Loucy (cell line): ENCODE results near the gene GKN2.

Experiments
- H2AFZ ChIP-seq: fragments of 200-600 bp; sonication (generic); 2 replicates; pipeline ENCODE4 v1.6.0; 2016; ENCODE audit warnings: antibody characterized with exemption, mild to moderate bottlenecking, low read length, moderate library complexity
- H3F3A ChIP-seq: fragments of 200-600 bp; 2 replicates; pipeline ENCODE4 v1.6.0; 2016; ENCODE audit warnings: antibody characterized with exemption, low read depth, mild to moderate bottlenecking
- H3K27me3 ChIP-seq: fragments of 200-600 bp; sonication (generic); 2 replicates; pipeline ENCODE4 v1.6.1; 2014; ENCODE audit warnings: low read length, mild to moderate bottlenecking; ENCODE audit not compliant: insufficient read depth, poor library complexity, severe bottlenecking
- H3K36me3 ChIP-seq: fragments of 200-600 bp; sonication (generic); 2 replicates; pipeline ENCODE4 v1.6.1; 2016; ENCODE audit warnings: low read length; ENCODE audit not compliant: insufficient read depth
- H3K4me1 ChIP-seq: fragments of 200-600 bp; sonication (generic); 2 replicates; pipeline ENCODE4 v1.5.1; 2014; ENCODE audit warnings: low read length, mild to moderate bottlenecking; ENCODE audit not compliant: insufficient read depth, poor library complexity, severe bottlenecking
- H3K4me2 ChIP-seq: fragments of 200-600 bp; sonication (generic); 2 replicates; pipeline ENCODE4 v1.6.0; 2014; ENCODE audit warnings: antibody characterized with exemption, low read length, low read depth, mild to moderate bottlenecking; ENCODE audit not compliant: poor library complexity, severe bottlenecking
- H3K4me3 ChIP-seq: fragments of 200-600 bp; sonication (generic); 2 replicates; pipeline ENCODE4 v1.5.1; 2014; ENCODE audit warnings: low read length, mild to moderate bottlenecking, mixed read lengths; ENCODE audit not compliant: poor library complexity, severe bottlenecking
- H3K79me2 ChIP-seq: fragments of 200-600 bp; sonication (generic); 2 replicates; pipeline ENCODE4 v1.6.1; 2014; ENCODE audit warnings: low read length; ENCODE audit not compliant: insufficient read depth
- H3K9ac ChIP-seq: fragments of 200-600 bp; sonication (generic); 2 replicates; pipeline ENCODE4 v1.6.0; 2014; ENCODE audit warnings: mild to moderate bottlenecking, low read depth, low read length, moderate library complexity; ENCODE audit not compliant: poor library complexity, severe bottlenecking
- H3K9me2 ChIP-seq: fragments of 200-600 bp; sonication (generic); replicated peaks from 2 replicates; pipeline ENCODE4 v1.6.1; 2016; ENCODE audit warnings: low read depth, low read length, mixed read lengths
- H3K9me3 ChIP-seq: fragments of 200-600 bp; sonication (generic); 2 replicates; pipeline ENCODE4 v1.6.1; 2014; ENCODE audit warnings: mild to moderate bottlenecking, antibody characterized with exemption, low read length, low read depth; ENCODE audit not compliant: insufficient read depth
- H4K20me1 ChIP-seq: fragments of 200-600 bp; sonication (generic); 2 replicates; pipeline ENCODE4 v1.6.0; 2014; ENCODE audit warnings: antibody characterized with exemption, low read length, mild to moderate bottlenecking; ENCODE audit not compliant: insufficient read depth, poor library complexity, severe bottlenecking
- CTCF ChIP-seq: fragments of 200-600 bp; sonication (generic); conservative IDR thresholded peaks from 2 replicates; pipeline ENCODE4 v1.5.1; 2014; ENCODE audit warnings: mild to moderate bottlenecking, antibody characterized with exemption, low read length
- EZH2phosphoT487 ChIP-seq: fragments of 200-600 bp; IDR thresholded peaks from 2 replicates; pipeline ENCODE4 v1.6.1; 2018; ENCODE audit warnings: antibody characterized with exemption, mild to moderate bottlenecking, moderate library complexity, borderline replicate concordance

The GKN2 gene

GRCh38 chr2:68977453-68977852 is 24.8 kb upstream of the GKN2 start:
- Histone ChIP-seq H2AFZ (no peak overlapping the region), H3K79me2 (no peaks in the 10 kb centered on the region), H3K9me2 (no peaks in the 10 kb centered on the region), H3K27me3 (no peaks in the 10 kb centered on the region), H3K9ac (no peak overlapping the region), H3K4me1 (no peaks in the 10 kb centered on the region), H4K20me1 (no peaks in the 10 kb centered on the region), H3F3A (no peaks in the 10 kb centered on the region), H3K9me3 (no peaks in the 10 kb centered on the region), H3K4me3 (no peak overlapping the region), H3K36me3 (no peaks in the 10 kb centered on the region), H3K4me2 (no peak overlapping the region)
- TF ChIP-seq EZH2phosphoT487 (no peak), CTCF (no peak)

GRCh38 chr2:68975844-68976243 is 23.2 kb upstream of the GKN2 start:
- Histone ChIP-seq H3K9me3 (no peaks in the 10 kb centered on the region), H3K79me2 (no peaks in the 10 kb centered on the region), H3K4me2 (no peak overlapping the region), H4K20me1 (no peaks in the 10 kb centered on the region), H3K4me1 (no peaks in the 10 kb centered on the region), H3K9ac (no peak overlapping the region), H3K9me2 (no peaks in the 10 kb centered on the region), H3F3A (no peaks in the 10 kb centered on the region), H2AFZ (no peak overlapping the region), H3K4me3 (no peak overlapping the region), H3K36me3 (no peaks in the 10 kb centered on the region), H3K27me3 (no peaks in the 10 kb centered on the region)
- TF ChIP-seq CTCF (no peak), EZH2phosphoT487 (no peak)

- TF ChIP-seq CTCF (no peak), EZH2phosphoT487 (no peak)
- Histone ChIP-seq H3K27me3 (no peaks in the 10 kb centered on the region), H3K9me2 (no peaks in the 10 kb centered on the region), H4K20me1 (no peaks in the 10 kb centered on the region), H3K36me3 (no peaks in the 10 kb centered on the region), H3K4me1 (no peaks in the 10 kb centered on the region), H3K4me3 (no peak overlapping the region), H2AFZ (no peak overlapping the region), H3K79me2 (no peaks in the 10 kb centered on the region), H3F3A (no peaks in the 10 kb centered on the region), H3K9me3 (no peaks in the 10 kb centered on the region), H3K4me2 (no peak overlapping the region), H3K9ac (no peak overlapping the region)
Observed at GRCh38 chr2:68974946-68975665, 22.4 kb upstream of the GKN2 start.
